Right lobe of liver (tissue), 6 donors: ENCODE measurements around the gene DOCK1. TPM values are rescaled to one million over a fixed set of nuclear protein-coding genes. Genes with fewer than 3 reads are reported as not detected.

ENCODE experiments used
- ATAC-seq, 4 donors: fragments of 200-7000 bp; cut with Tn5 transposase; one replicate each; pipeline ENCODE4 v1.9.1; 2020; ENCODE audit warnings: mild to moderate bottlenecking in 4 of 4, moderate library complexity in 4 of 4
- DNase-seq, 3 donors: peaks; one replicate each; pipeline ENCODE4 v3.0.0-alpha.2; 2020
- H3K27ac ChIP-seq, 3 donors: fragments of 200-600 bp; one replicate each; pipeline ENCODE4 v1.8.0; 2022
- H3K27me3 ChIP-seq, 2 donors: fragments of 200-600 bp; one replicate each; pipeline ENCODE4 v1.8.0; 2022
- H3K36me3 ChIP-seq, 4 donors: fragments of 200-600 bp; sonication (generic) in 1 of 4; one replicate each; pipeline versions ENCODE4 v1.5.1 to v1.8.0; 2017 to 2022; ENCODE audit warnings: control low read depth in 1 of 4
- H3K4me1 ChIP-seq, 4 donors: fragments of 200-600 bp; sonication (generic) in 1 of 4; one replicate each; pipeline versions ENCODE4 v1.5.1 to v1.8.0; 2017 to 2022; ENCODE audit warnings: control low read depth in 1 of 4
- H3K4me3 ChIP-seq, 3 donors: fragments of 200-600 bp; one replicate each; pipeline ENCODE4 v1.8.0; 2022
- H3K9me3 ChIP-seq, 4 donors: fragments of 200-600 bp; sonication (generic) in 1 of 4; one replicate each; pipeline versions ENCODE4 v1.5.1 to v1.8.0; 2017 to 2022; ENCODE audit warnings: control low read depth in 1 of 4
- POLR2A ChIP-seq: fragments of 450-650 bp; IDR thresholded peaks from one replicate; pipeline ENCODE4 v1.6.1; 2017; ENCODE audit warnings: antibody characterized with exemption, mild to moderate bottlenecking
- WGBS: methylation state at CpG from one replicate; pipeline ENCODE4 v1.1.6; 2018; ENCODE audit warnings: low coverage, low lambda C conversion rate; ENCODE audit not compliant: insufficient coverage; ENCODE audit errors: missing lambda C conversion rate; 5-methylcytosine and 5-hydroxymethylcytosine counted together
- intact Hi-C, 2 donors: fragments of 100-400 bp; cut with DNase I; formaldehyde crosslinking; loops; one replicate each; pipeline versions ENCODE4 v1.11.2 to v1.14.1; 2022
- total RNA-seq, 6 experiments: library from RNA; depleted of rRNA in 2 of 6; stranded (reverse); fragments of >200 nt in 2 of 6; fragmentation: NEBNext Ultra II Directional in 3 of 6; extraction: Animal tissue kit (Norgen Biotek cat#: 25700) in 3 of 6; gene quantifications; one replicate each; pipeline versions ENCODE4 v1.1.0 to v1.2.4, GENCODE V29; 2016 to 2023
- TF ChIP-seq, protein P1 (sequence below), 4 donors: fragments of 200-600 bp in 3 of 4; fragments of 450-650 bp in 1 of 4; IDR thresholded peaks; one replicate each; pipeline versions ENCODE4 v1.5.1 to v1.8.0; 2016 to 2022; ENCODE audit warnings: antibody characterized with exemption in 4 of 4, mild to moderate bottlenecking in 2 of 4
- donor health status: DM: no; HTN: yes; CAD: no.
- donor health status: DM: no; HTN: no; CAD: no.
- donor health status: DM: no; HTN: no; CAD: no.
- donor health status: DM: no; HTN: yes; CAD: no.
- donor health status: DM: no; HTN: yes; CAD: no.

The DOCK1 gene
- total RNA-seq, 6 experiments from 2014 or later = 13.8 to 17.8 (median 14.6) TPM

DNA sequence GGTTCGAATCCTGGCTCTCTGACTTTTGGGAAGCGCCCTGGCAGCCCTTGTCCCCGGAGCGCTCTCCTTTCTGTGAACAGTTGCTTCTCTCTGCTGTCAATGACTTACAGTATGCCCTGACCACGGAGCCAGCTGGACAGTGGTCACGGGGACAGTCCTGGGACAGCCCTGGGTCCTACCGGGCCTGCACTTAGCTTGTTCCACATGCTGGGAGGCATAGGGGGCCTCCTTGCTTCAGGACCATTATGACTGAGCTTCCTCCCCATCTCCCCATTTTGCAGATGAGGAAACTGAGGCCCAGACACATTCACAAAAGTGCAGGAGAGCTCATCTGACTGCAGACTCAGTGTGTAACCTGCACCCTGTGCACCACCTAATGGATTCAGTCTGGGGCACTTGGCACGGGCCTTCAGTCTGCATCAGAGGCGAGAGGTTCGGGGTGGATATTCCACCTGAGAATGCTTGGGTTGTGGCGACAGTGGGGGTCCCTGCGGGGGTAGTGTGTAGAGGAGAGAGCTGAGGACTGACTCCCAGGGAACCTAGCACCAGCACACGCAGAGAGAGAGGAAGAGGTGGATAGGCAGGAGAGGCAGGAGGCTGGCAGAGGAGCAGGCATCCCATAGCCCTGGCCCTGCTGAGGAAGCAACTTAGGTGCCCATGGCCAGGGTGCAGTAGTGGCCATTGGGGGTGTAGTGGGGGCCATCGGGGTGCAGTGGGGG lies 1.6 kb downstream of the DOCK1 start:
- intact Hi-C loops = no loop called here
- Histone ChIP-seq H3K4me3 (no peak overlapping the region), H3K27me3 (no peaks in the 10 kb centered on the region), H3K36me3 (no peaks in the 10 kb centered on the region), H3K9me3 (no peaks in the 10 kb centered on the region), H3K4me1 (peaks cover 0 to 6% (median 0%) of the 10 kb centered on the region in 4 donors), H3K27ac (no peak overlapping the region)
- ATAC-seq = no peak
- DNase-seq = no peak
- WGBS = 95% methylated on average over 3 of the region's 14 CpGs
- TF ChIP-seq, protein P1, sequence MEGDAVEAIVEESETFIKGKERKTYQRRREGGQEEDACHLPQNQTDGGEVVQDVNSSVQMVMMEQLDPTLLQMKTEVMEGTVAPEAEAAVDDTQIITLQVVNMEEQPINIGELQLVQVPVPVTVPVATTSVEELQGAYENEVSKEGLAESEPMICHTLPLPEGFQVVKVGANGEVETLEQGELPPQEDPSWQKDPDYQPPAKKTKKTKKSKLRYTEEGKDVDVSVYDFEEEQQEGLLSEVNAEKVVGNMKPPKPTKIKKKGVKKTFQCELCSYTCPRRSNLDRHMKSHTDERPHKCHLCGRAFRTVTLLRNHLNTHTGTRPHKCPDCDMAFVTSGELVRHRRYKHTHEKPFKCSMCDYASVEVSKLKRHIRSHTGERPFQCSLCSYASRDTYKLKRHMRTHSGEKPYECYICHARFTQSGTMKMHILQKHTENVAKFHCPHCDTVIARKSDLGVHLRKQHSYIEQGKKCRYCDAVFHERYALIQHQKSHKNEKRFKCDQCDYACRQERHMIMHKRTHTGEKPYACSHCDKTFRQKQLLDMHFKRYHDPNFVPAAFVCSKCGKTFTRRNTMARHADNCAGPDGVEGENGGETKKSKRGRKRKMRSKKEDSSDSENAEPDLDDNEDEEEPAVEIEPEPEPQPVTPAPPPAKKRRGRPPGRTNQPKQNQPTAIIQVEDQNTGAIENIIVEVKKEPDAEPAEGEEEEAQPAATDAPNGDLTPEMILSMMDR (IDR thresholded peaks at IDR 0.05) = no peak
- TF ChIP-seq POLR2A = no peak

DNA sequence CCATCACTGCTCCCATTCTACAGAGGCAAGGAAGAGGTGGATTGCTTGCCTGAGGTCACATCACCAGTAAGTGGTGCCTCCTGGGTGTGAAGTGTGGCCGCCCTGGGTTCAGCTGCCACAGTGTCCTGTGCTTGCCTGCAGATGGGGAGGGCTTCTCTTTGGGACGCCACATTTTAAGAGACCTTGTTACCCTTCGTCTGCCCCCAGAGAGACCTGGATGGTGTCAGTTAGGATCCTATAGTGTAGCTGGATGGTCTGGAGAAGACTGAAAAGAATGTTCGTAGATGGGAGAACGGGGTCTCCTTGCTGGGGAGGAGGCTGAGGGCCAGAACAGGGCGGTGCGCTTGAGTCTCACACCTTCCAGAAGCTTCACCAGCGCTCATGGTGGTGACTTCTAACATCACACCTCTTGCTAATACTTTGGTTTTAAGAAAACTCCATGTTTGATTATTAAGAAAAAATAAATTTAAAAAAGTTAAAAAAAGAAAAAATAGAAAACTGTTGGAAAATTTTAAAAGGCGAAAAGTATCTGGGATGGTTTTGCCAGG lies 2.3 kb downstream of the DOCK1 start:
- DNase-seq = no peak

DNA sequence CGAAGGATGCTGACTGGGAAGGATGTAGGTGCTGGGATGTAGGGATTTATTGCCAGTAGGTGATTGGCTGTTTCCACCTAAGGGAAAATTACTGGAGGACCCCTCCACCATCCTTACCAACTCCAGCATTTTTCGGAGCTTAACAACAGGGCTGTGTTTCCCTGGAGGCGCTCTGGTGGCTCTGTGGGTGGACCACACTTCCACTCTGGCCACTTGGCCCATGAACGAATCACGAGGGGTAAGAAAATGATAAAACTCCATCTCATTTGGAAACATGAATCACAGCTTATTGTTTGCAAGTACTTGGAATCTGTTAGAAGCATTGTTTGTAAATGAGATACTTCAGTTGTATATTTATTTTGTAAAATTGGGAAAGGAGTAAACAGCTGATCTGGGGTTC lies 3.0 kb downstream of the DOCK1 start:
- no peaks in the 10 kb centered on the region for H3K36me3 ChIP-seq
- DNase-seq (no peak), ATAC-seq (no peak)
- H3K27ac ChIP-seq = no peak overlapping the region
- no peak overlapping the region for H3K4me3 ChIP-seq
- intact Hi-C loops = no loop called here
- H3K4me1 ChIP-seq = peaks cover 0 to 6% (median 0%) of the 10 kb centered on the region in 4 donors
- WGBS = 90% methylated on average over 2 of the region's 5 CpGs
- no peak for TF ChIP-seq POLR2A
- TF ChIP-seq, protein P1 (IDR thresholded peaks at IDR 0.05) = no peak
- no peaks in the 10 kb centered on the region for H3K9me3 ChIP-seq
- H3K27me3 ChIP-seq = no peaks in the 10 kb centered on the region

More for the DNA sequence above, 2.3 kb downstream of the DOCK1 start:
- Histone ChIP-seq H3K4me3 (no peak overlapping the region), H3K27me3 (no peaks in the 10 kb centered on the region), H3K27ac (no peak overlapping the region), H3K36me3 (no peaks in the 10 kb centered on the region), H3K4me1 (peaks cover 0 to 6% (median 0%) of the 10 kb centered on the region in 4 donors), H3K9me3 (no peaks in the 10 kb centered on the region)
- ATAC-seq = no peak
- 91% methylated on average over 6 of the region's 9 CpGs for WGBS
- intact Hi-C loops = no loop called here
- TF ChIP-seq, protein P1 (IDR thresholded peaks at IDR 0.05) = no peak
- TF ChIP-seq POLR2A = no peak

DNA sequence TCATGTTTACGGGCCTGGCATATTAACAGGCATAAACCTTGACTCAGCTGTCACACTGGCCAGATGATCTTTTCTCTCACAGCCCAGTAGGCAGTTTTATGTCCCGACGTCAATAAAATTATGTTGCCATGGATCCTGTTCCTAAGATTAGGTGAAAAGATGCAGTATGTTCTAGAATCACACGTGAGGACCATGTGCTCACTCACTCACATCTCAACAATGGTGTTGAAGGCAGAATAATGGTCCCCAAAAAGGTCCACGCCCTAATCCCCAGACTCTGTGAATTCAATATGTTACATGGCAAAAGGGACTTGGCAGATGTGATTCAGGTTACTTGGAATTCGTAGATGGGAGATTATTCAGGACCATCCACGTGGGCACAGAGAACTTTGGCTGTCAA lies 3.5 kb downstream of the DOCK1 start:
- no peak for TF ChIP-seq POLR2A
- TF ChIP-seq, protein P1 (IDR thresholded peaks at IDR 0.05) = no peak
- peaks cover 0 to 6% (median 0%) of the 10 kb centered on the region in 4 donors for H3K4me1 ChIP-seq

More for the DNA sequence above, 3.5 kb downstream of the DOCK1 start:
- DNase-seq = no peak
- no peaks in the 10 kb centered on the region for H3K9me3 ChIP-seq
- H3K4me3 ChIP-seq = no peak overlapping the region
- H3K36me3 ChIP-seq = no peaks in the 10 kb centered on the region
- no peak overlapping the region for H3K27ac ChIP-seq
- WGBS = 64% methylated on average over 6 of the region's 7 CpGs
- no peak for ATAC-seq
- intact Hi-C loops = no loop called here
- H3K27me3 ChIP-seq = no peaks in the 10 kb centered on the region
